ENCODE results near the gene PKM.
A peak's percentile ranks its signal among the peaks of the same experiment; 100 is the strongest.
"Not testable (repeated sequence)": the region's sequence is repeated elsewhere in the genome, so short reads cannot be mapped to it uniquely, and the experiment has no call there.

PKM gene

GRCh38 chr15:72231066-72231832, at the start of gene PKM:
Gene PKM, minus strand, starts transcription at chr15:72231190. Its CDS starts 12,093 bp downstream, at chr15:72219097.
- DNase-seq: peak; percentile 96

- no peak for DNase-seq
Measured at GRCh38 chr15:72280751-72281150, 49.8 kb upstream of the PKM start.

- no peak for DNase-seq
Measured at GRCh38 chr15:72278737-72279136, 47.7 kb upstream of the PKM start.

- no peak for DNase-seq
Measured at GRCh38 chr15:72276326-72276700, 45.3 kb upstream of the PKM start.

GRCh38 chr15:72275635-72276325, 44.8 kb upstream of the PKM start:
- not testable (repeated sequence) for DNase-seq

- no peak for DNase-seq
Measured at GRCh38 chr15:72272997-72273352, 42.0 kb upstream of the PKM start.

- DNase-seq: peak; percentile 99
Measured at GRCh38 chr15:72272213-72272996, 41.4 kb upstream of the PKM start, which contains the start of gene PARP6. Gene PARP6, minus strand, starts transcription at chr15:72272554. Its CDS starts 5,077 bp downstream, at chr15:72267477.

GRCh38 chr15:72271895-72272212, 40.9 kb upstream of the PKM start:
- no peak for DNase-seq

- DNase-seq: no peak
Measured at GRCh38 chr15:72271221-72271620, 40.2 kb upstream of the PKM start.

GRCh38 chr15:72269739-72270138, 38.7 kb upstream of the PKM start:
- DNase-seq: no peak

GRCh38 chr15:72265031-72265430, 34.0 kb upstream of the PKM start:
- no peak for DNase-seq

- no peak for DNase-seq
Measured at GRCh38 chr15:72252663-72253299, 21.8 kb upstream of the PKM start.

- no peak for DNase-seq
Measured at GRCh38 chr15:72249142-72249810, 18.3 kb upstream of the PKM start.

- no peak for DNase-seq
Measured at GRCh38 chr15:72248514-72248913, 17.5 kb upstream of the PKM start.

- no peak for DNase-seq
Measured at GRCh38 chr15:72242775-72243370, 11.9 kb upstream of the PKM start.

GRCh38 chr15:72239652-72240051, 8.7 kb upstream of the PKM start:
- DNase-seq: no peak

- DNase-seq: no peak
Measured at GRCh38 chr15:72238586-72238985, 7.6 kb upstream of the PKM start.

- no peak for DNase-seq
Measured at GRCh38 chr15:72237853-72238224, 6.8 kb upstream of the PKM start.

GRCh38 chr15:72237029-72237852, 6.3 kb upstream of the PKM start:
- DNase-seq: peak; percentile 90

GRCh38 chr15:72236381-72237003, 5.5 kb upstream of the PKM start:
- no peak for DNase-seq

- no peak for DNase-seq
Measured at GRCh38 chr15:72235298-72235697, 4.3 kb upstream of the PKM start.
